ENCODE results near the gene SUMO1.

SUMO1 gene

DNA sequence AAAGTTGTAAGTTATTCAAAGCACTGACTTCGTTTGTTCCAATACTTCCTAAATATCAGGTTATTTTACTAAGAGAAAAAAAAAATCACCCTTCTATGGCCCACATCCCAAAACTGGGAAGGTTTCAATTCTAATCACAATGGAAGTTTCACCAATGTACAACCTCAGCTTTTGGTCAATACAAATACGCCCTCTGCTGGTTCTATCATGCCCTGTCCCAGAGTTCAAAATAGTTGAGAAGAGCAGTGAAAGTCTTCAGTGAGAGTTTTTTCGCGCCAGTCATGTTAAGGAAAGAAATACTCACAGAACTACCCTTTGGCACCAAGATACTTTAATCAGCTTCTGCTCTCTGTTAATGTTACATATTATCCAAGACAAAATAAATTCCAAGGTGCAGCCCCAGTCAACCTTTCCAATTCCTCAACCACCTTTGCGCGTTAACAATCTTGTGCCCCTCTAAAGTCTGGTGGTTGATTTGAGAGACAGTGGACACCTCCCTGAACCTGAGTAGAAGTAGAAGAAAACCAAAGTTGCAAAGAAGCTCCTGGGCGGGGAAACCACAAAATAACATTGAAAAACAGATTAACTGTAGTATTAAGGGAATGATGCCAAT lies 59.9 kb downstream of the SUMO1 start:
- DNase-seq: peak; percentile 54 to 75
- TF ChIP-seq POLR2A (IDR thresholded peaks at IDR 0.05; ENCODE audit: low read length) (no peak), GATA1 (IDR thresholded peaks at IDR 0.05; ENCODE audit: low read depth, low read length) (no peak)

DNA sequence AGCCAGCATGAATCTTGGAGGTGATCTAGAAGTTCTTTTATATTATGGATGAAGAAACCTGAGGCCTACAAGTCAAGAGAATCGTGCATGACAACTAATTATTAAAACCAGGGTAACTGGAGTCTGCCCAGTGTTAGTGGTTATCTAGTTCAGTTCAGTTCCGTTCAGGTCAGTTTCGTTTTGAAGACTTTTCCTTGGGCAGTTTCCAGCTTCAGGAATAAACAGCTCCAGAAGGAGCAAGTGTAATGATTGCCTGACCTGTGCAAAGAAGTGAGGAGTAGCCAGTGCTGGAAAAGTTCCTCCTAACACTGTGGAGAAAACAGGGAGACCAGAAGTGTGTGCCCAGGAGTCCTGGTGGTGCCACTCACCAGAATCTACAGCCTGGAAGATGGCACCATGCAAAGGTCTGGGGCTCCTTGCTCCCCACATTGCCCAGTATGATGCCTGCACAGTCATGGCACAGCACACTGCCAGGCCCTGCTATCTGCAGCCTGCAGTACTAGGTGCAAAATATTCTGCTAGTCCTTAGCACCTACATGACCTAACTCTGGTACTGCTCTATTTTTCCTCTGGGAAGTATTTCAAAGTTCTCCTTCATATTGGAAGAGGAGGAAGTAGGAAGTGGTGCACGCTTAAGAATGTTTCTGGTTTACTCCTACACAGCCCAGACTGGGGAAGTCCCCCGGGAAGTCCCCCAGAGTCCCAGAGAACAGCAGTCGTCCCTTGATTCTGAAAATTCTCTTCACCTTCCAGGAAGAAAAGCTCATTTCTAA lies 65.8 kb downstream of the SUMO1 start:
- DNase-seq: no peak
- TF ChIP-seq GATA1 (IDR thresholded peaks at IDR 0.05; ENCODE audit: low read depth, low read length): no peak
- no peak for TF ChIP-seq POLR2A (IDR thresholded peaks at IDR 0.05; ENCODE audit: low read length)

DNA sequence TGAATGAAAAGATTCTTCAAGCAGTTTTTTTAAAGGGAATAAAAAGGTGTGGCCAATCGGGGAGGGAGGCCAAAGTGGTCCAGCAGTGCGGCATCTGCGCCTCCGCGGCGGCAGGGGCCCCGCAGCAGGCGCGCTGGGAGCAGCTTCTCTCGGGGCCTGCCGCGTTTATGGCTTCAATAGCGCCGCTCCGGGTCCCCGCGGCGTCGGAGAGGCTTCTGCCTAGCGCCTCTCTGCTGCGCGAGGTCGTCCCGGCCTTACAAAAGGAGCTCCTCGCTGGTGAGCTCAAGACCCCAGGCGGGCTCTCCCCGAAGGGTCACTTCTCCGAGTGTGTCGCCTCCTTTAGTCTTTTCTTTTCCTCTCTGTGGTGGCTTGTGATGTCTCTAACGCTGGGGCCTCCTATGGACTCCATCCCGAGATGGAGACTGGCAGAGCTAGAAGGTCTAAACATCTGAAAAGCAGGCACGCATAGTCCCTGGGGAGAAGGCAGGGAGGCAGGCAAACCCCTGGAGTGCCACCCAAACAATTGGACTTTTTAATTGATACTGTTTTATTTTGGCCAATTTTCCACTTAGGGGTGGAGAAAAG lies 67.1 kb downstream of the SUMO1 start:
- TF ChIP-seq GATA1 (IDR thresholded peaks at IDR 0.05; ENCODE audit: low read depth, low read length) (no peak), POLR2A (IDR thresholded peaks at IDR 0.05; ENCODE audit: low read length) (no peak)
- no peak for DNase-seq

DNA sequence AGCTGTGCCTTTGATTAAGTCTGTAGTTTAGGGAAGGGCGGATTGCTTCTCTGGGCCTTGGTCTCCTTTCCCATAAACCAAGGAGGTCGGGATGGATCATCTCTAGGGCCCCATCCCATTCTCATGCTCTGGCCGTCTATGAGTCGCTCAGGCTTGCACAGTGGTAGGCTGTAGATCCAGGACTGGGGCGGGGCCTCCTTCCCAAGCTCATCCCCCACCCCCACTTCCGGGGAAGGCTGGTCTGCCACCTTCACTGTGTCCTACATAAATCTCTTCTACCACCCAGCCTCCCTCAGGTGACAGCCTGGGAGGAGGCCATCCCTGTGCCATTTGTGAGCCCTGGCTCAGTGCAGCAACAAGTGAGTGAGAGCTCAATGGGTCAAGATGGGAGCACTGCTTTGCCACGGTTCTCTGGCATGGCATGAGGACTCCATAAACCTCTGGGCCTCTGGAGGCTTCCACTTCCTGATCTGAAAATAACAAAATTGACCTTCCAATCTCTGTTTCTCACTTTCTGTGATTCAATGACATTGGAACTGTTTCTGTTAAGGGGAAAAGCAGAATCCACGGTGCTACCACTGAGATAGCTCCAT lies 68.5 kb downstream of the SUMO1 start:
- no peak for DNase-seq
- no peak for TF ChIP-seq POLR2A (IDR thresholded peaks at IDR 0.05; ENCODE audit: low read length)
- no peak for TF ChIP-seq GATA1 (IDR thresholded peaks at IDR 0.05; ENCODE audit: low read depth, low read length)

DNA sequence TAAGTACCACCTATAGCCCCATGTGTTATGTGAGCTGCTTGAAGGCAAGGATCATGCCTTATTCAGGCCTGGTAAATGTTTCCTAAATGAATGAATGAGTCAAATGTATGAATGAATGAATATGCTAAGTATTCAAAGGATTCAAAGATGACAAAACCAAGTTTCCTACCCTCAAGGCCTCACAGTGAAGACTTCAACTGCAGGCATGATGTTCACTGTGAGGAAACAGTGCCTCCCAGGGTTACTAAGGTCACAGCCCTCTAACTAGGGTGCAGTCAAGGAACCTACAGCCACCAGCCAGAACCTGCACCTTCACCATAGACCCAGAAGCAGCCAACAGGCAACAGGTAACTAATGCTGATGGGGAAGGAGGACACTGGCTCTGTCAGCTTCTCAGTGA lies 69.3 kb downstream of the SUMO1 start:
- TF ChIP-seq GATA1 (IDR thresholded peaks at IDR 0.05; ENCODE audit: low read depth, low read length) (no peak), POLR2A (IDR thresholded peaks at IDR 0.05; ENCODE audit: low read length) (no peak)
- DNase-seq: no peak

DNA sequence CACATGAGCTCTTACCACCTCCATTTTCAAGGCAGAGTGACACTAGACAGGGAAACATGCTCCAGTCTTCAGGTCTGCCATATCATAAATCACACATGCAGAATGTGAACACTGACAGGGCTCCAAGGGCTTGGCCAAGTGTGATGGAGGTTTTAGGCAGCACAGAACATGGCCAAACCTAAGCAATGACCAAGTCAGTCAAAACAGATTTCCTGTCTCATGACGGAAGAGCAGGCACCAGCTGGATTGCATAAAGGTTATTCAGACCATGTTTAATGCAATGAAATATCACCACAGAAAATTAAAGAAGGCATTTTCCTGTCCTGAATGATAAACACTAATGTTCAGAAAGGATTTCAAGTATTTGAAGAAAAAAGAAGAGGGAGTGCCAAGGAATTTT lies 72.5 kb downstream of the SUMO1 start:
- no peak for TF ChIP-seq POLR2A (IDR thresholded peaks at IDR 0.05; ENCODE audit: low read length)
- TF ChIP-seq GATA1 (IDR thresholded peaks at IDR 0.05; ENCODE audit: low read depth, low read length): no peak
- DNase-seq: no peak

- no peak for TF ChIP-seq GATA1 (IDR thresholded peaks at IDR 0.05; ENCODE audit: low read depth, low read length)
- no peak for TF ChIP-seq POLR2A (IDR thresholded peaks at IDR 0.05; ENCODE audit: low read length)
- no peak for DNase-seq
Observed at GRCh38 chr2:202165208-202165607, 73.2 kb downstream of the SUMO1 start.

DNA sequence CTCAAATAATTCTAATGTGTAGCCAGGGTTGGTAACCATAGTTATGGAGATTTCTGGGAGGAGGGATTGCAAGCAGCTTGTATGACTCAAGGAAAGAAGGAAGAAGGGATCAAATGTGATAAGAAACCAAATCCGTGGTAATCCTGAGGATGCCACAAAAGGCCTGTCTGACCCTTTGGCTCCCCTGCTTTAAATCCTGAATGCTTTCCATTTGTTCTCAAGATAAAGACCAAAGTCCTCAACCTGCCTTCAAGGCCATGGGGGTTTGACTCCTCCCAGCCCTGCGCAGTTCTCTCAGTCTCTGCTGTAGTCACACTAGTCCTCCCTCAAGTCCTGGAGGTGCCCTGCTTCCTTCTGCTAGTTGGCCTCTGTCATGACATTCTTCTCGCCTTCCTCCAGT lies 74.0 kb downstream of the SUMO1 start:
- no peak for DNase-seq
- TF ChIP-seq GATA1 (IDR thresholded peaks at IDR 0.05; ENCODE audit: low read depth, low read length) (no peak), POLR2A (IDR thresholded peaks at IDR 0.05; ENCODE audit: low read length) (no peak)

DNA sequence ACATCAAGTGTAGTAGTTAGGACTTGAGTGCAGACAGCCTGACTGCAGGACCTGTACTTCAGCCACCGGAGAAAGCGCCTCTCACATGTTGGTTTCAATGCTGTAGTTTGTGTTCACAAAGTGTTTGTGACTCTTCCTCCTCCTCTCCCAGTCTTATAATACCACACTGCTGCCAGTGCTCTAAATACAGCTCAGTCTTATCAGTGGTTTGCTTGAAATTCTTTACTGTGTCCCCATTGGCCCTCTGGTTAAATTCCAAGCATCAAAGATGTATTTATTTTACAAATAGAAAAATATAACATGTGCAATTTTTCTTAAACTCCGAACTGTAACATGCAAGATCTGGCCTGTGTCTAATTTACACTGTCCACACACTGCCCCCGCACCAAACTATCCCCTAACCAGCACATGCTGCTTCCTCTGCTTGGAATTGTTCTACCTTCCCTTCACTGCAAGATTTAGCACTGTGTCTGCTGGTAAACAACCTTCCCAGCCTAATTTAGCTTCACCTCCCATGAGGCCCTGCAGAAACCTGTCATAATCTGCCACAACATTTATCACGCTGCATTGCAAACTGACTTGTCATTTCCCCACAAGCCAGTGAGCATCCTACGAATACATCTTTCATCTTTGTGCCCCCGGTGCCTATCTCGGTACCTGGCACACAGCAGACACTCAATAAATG lies 77.1 kb downstream of the SUMO1 start:
- no peak for TF ChIP-seq POLR2A (IDR thresholded peaks at IDR 0.05; ENCODE audit: low read length)
- DNase-seq: no peak

DNA sequence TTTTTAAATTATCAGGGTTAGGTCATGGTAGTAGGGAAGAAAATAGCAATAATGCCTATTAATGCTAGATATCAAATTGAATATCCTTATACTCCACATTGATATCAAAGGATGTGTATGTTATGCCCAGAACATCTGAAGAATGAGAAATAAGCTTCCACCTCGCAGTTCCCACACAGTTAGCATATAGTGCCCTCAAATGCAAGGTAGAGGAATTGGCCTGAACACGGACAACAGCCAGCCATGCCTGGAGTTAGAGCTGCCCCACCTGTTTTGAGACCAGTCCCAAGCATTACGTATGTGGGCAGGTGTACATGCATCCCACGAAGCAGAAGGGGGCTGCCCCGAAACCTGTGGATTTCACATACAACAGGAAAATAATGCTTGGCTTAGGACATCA lies 79.6 kb downstream of the SUMO1 start:
- no peak for DNase-seq
- TF ChIP-seq GATA1 (IDR thresholded peaks at IDR 0.05; ENCODE audit: low read depth, low read length) (no peak), POLR2A (IDR thresholded peaks at IDR 0.05; ENCODE audit: low read length) (no peak)

- DNase-seq: no peak
- TF ChIP-seq POLR2A (IDR thresholded peaks at IDR 0.05; ENCODE audit: low read length) (no peak), GATA1 (IDR thresholded peaks at IDR 0.05; ENCODE audit: low read depth, low read length) (no peak)
Observed at GRCh38 chr2:202157211-202157990, 81.0 kb downstream of the SUMO1 start.

Data from erythroblast (primary cell).